ENCODE results near the gene TNFSF13. TPM values are rescaled to one million over a fixed set of nuclear protein-coding genes. Genes with fewer than 3 reads are reported as not detected.

TNFSF13 gene
- total RNA-seq, 1 experiment from 2014 or later = 3.2 TPM

- ChIA-PET POLR2A (no interaction called here), CTCF (interaction anchor here (0.7 to 1.7 kb wide), 2 partner anchors 9 to 309 kb away, joined by 3 to 13 read pairs; no protein-coding TSS in a partner anchor)
- Mint-ChIP-seq H3K27ac (no peak overlapping the region; the same call in 1 of the 2 replicates), H3K27me3 (ENCODE audit: low read depth) (peaks cover 10% of the 10 kb centered on the region), H3K4me3 (no peak overlapping the region), H3K36me3 (no peaks in the 10 kb centered on the region), H3K9me3 (no peaks in the 10 kb centered on the region), H3K4me1 (peaks cover 14% of the 10 kb centered on the region)
- DNase-seq (ENCODE audit: low spot score) (no peak), ATAC-seq (no peak)
- no peak for TF ChIP-seq FOXK1 (CRISPR knock-in tag; IDR thresholded peaks at IDR 0.05)
- no peak for TF ChIP-seq ZNF512 (CRISPR knock-in tag; IDR thresholded peaks at IDR 0.05; ENCODE audit: borderline replicate concordance)
- TF ChIP-seq, protein P1, sequence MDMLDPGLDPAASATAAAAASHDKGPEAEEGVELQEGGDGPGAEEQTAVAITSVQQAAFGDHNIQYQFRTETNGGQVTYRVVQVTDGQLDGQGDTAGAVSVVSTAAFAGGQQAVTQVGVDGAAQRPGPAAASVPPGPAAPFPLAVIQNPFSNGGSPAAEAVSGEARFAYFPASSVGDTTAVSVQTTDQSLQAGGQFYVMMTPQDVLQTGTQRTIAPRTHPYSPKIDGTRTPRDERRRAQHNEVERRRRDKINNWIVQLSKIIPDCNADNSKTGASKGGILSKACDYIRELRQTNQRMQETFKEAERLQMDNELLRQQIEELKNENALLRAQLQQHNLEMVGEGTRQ (CRISPR knock-in tag; IDR thresholded peaks at IDR 0.05) = no peak
- TF ChIP-seq, protein P2, sequence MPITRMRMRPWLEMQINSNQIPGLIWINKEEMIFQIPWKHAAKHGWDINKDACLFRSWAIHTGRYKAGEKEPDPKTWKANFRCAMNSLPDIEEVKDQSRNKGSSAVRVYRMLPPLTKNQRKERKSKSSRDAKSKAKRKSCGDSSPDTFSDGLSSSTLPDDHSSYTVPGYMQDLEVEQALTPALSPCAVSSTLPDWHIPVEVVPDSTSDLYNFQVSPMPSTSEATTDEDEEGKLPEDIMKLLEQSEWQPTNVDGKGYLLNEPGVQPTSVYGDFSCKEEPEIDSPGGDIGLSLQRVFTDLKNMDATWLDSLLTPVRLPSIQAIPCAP (CRISPR knock-in tag; IDR thresholded peaks at IDR 0.05) = no peak
- TF ChIP-seq GABPB1 (CRISPR knock-in tag; IDR thresholded peaks at IDR 0.05) = no peak
- TF ChIP-seq ERG (CRISPR knock-in tag; IDR thresholded peaks at IDR 0.05) = no peak
- no peak for TF ChIP-seq ATF2 (CRISPR knock-in tag; IDR thresholded peaks at IDR 0.05; ENCODE audit: borderline replicate concordance, low read depth)
- TF ChIP-seq ELF4 (CRISPR knock-in tag; IDR thresholded peaks at IDR 0.05; ENCODE audit: low read depth) = no peak
- no peak for TF ChIP-seq NFYB (CRISPR knock-in tag; conservative IDR thresholded peaks at IDR 0.05; ENCODE audit: low read depth)
- no peak for TF ChIP-seq PRDM15 (CRISPR knock-in tag; IDR thresholded peaks at IDR 0.05)
- no peak for TF ChIP-seq MXD4 (CRISPR knock-in tag; IDR thresholded peaks at IDR 0.05; ENCODE audit: borderline replicate concordance)
- TF ChIP-seq, protein P3, sequence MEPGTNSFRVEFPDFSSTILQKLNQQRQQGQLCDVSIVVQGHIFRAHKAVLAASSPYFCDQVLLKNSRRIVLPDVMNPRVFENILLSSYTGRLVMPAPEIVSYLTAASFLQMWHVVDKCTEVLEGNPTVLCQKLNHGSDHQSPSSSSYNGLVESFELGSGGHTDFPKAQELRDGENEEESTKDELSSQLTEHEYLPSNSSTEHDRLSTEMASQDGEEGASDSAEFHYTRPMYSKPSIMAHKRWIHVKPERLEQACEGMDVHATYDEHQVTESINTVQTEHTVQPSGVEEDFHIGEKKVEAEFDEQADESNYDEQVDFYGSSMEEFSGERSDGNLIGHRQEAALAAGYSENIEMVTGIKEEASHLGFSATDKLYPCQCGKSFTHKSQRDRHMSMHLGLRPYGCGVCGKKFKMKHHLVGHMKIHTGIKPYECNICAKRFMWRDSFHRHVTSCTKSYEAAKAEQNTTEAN (CRISPR knock-in tag; IDR thresholded peaks at IDR 0.05) = no peak
- no peak for TF ChIP-seq NR1H2 (CRISPR knock-in tag; IDR thresholded peaks at IDR 0.05)
- no peak for TF ChIP-seq EMX1 (CRISPR knock-in tag; IDR thresholded peaks at IDR 0.05)
- no peak for TF ChIP-seq TEAD4 (CRISPR knock-in tag; IDR thresholded peaks at IDR 0.05)
- TF ChIP-seq, protein P4, sequence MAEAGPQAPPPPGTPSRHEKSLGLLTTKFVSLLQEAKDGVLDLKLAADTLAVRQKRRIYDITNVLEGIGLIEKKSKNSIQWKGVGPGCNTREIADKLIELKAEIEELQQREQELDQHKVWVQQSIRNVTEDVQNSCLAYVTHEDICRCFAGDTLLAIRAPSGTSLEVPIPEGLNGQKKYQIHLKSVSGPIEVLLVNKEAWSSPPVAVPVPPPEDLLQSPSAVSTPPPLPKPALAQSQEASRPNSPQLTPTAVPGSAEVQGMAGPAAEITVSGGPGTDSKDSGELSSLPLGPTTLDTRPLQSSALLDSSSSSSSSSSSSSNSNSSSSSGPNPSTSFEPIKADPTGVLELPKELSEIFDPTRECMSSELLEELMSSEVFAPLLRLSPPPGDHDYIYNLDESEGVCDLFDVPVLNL (CRISPR knock-in tag; IDR thresholded peaks at IDR 0.05; ENCODE audit: borderline replicate concordance, low read depth) = no peak
Observed at GRCh38 chr17:7551396-7551795, 7.2 kb upstream of the TNFSF13 start.
